HUES48 (cell line): ENCODE data around the gene MVD.
"Not testable (repeated sequence)": the region's sequence is repeated elsewhere in the genome, so short reads cannot be mapped to it uniquely, and the experiment has no call there.

ENCODE experiments used
- H3K27ac ChIP-seq: one replicate; pipeline ENCODE4 v1.7.0; 2013; ENCODE audit warnings: low read depth, low read length, inconsistent platforms
- H3K27me3 ChIP-seq: 2 replicates; pipeline ENCODE4 v1.6.1; 2013; ENCODE audit warnings: mild to moderate bottlenecking, low read length; ENCODE audit not compliant: control insufficient read depth, insufficient read depth
- H3K36me3 ChIP-seq: 2 replicates; pipeline ENCODE4 v1.6.1; 2013; ENCODE audit warnings: low read length; ENCODE audit not compliant: control insufficient read depth, insufficient read depth
- H3K4me1 ChIP-seq: 2 replicates; pipeline ENCODE4 v1.6.1; 2013; ENCODE audit warnings: mild to moderate bottlenecking, low read length; ENCODE audit not compliant: control insufficient read depth, insufficient read depth
- H3K4me3 ChIP-seq: 2 replicates; pipeline ENCODE4 v1.5.1; 2013; ENCODE audit warnings: mild to moderate bottlenecking, low read depth, low read length
- H3K9ac ChIP-seq: 2 replicates; pipeline ENCODE4 v1.6.1; 2013; ENCODE audit warnings: mild to moderate bottlenecking, low read depth, low read length, moderate library complexity
- H3K9me3 ChIP-seq: 2 replicates; pipeline ENCODE4 v1.6.1; 2013; ENCODE audit warnings: low read length; ENCODE audit not compliant: control insufficient read depth, insufficient read depth

MVD gene

GRCh38 chr16:88680554-88681083 lies 17.7 kb upstream of the MVD start:
- peaks cover 9% of the 10 kb centered on the region; the same call in 1 of the 2 replicates for H3K27me3 ChIP-seq
- H3K27ac ChIP-seq, result no peak overlapping the region

GRCh38 chr16:88678224-88678979 lies 15.5 kb upstream of the MVD start:
- no peak overlapping the region for H3K27ac ChIP-seq
- no peaks in the 10 kb centered on the region for H3K36me3 ChIP-seq
- no peaks in the 10 kb centered on the region for H3K27me3 ChIP-seq
- no peak overlapping the region for H3K9ac ChIP-seq
- H3K9me3 ChIP-seq, result no peaks in the 10 kb centered on the region
- H3K4me3 ChIP-seq, result no peak overlapping the region
- H3K4me1 ChIP-seq, result no peaks in the 10 kb centered on the region

More at GRCh38 chr16:88680554-88681083, 17.7 kb upstream of the MVD start:
- Histone ChIP-seq H3K36me3 (no peaks in the 10 kb centered on the region), H3K4me3 (no peak overlapping the region), H3K9me3 (no peaks in the 10 kb centered on the region), H3K9ac (no peak overlapping the region), H3K4me1 (peaks cover 10% of the 10 kb centered on the region)

DNA sequence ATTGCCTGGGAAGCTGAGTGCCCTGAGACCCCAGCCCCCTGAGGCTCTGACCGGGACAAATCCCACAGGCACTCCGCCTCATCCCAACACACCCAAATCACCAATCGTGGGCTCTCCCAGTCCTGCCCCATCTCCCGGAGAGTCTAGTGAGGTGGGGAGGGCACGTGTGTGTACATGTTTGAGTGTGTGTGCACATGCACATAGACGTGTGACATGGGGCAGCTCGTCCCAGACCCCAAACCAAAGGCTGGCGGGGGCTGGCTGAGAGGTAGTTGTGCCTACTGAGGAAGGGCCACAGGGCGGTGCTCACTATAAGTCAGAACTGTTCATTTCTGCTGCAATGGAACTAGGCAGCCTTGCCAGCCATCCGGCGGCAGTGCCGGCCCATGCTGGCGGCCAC lies 14.8 kb upstream of the MVD start:
- no peak overlapping the region for H3K4me3 ChIP-seq
- no peak overlapping the region for H3K9ac ChIP-seq
- H3K27ac ChIP-seq, result no peak overlapping the region
- H3K27me3 ChIP-seq, result no peaks in the 10 kb centered on the region
- no peaks in the 10 kb centered on the region for H3K4me1 ChIP-seq
- no peaks in the 10 kb centered on the region for H3K36me3 ChIP-seq
- no peaks in the 10 kb centered on the region for H3K9me3 ChIP-seq

GRCh38 chr16:88676502-88677242 lies 13.8 kb upstream of the MVD start:
- H3K27ac ChIP-seq, result no peak overlapping the region
- no peaks in the 10 kb centered on the region for H3K36me3 ChIP-seq
- no peaks in the 10 kb centered on the region for H3K27me3 ChIP-seq
- H3K4me3 ChIP-seq, result no peak overlapping the region
- no peaks in the 10 kb centered on the region for H3K9me3 ChIP-seq
- H3K4me1 ChIP-seq, result no peaks in the 10 kb centered on the region
- H3K9ac ChIP-seq, result no peak overlapping the region

DNA sequence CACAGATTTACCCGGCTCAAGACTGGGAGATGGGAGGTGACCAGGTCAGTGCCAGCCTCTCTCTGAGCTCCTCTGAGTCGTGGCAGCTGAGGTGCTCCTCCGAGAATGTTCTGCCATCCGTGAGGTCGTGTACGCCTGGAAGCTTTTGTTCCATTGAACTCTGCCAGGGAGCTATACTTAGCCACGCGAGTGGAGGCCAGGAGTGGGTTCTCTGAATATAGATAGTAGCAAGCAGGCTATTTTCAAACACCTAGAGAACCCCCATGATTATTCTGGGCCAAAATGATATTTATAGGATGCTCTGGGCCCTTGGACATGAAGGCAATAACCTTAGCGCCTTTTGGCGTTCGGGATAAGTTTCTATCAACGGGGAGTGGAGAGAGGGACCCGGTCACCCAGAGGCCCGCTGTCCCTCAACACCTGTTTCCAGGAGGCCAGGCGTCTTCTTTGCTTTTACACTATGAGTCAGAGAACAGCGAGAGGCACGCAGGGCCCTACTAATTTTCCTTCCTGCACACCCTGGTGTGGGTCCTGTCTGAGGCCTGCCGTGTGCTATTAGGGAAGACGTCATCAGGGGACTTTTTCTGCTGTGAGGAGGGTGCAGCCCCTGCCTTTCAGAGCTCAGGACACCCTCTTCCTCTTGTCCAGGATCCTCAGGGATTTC lies 11.0 kb upstream of the MVD start:
- H3K36me3 ChIP-seq, result no peaks in the 10 kb centered on the region
- no peak overlapping the region for H3K9ac ChIP-seq
- no peaks in the 10 kb centered on the region for H3K4me1 ChIP-seq
- H3K27me3 ChIP-seq, result no peaks in the 10 kb centered on the region
- H3K9me3 ChIP-seq, result no peaks in the 10 kb centered on the region
- H3K4me3 ChIP-seq, result no peak overlapping the region
- H3K27ac ChIP-seq, result no peak overlapping the region

DNA sequence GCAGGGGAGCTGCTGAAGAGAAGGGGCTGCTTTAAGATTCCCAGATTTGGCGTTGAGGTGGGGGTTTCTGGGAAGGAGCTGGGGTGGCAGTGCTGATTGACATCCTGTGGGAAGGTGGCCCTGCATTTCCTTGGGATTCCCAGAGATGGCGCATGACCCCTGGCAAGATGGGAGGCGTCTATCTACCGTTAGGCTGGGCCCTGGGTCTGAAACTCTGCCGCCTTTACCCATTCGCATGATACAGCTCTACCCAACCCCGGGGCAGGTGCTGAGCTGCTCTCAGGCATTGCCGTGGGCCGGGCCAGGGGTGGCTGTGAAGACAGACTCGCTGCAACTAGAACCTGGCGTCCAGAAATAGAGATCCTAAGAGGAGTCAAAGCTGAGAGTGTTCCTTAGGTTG lies 9.9 kb upstream of the MVD start:
- Histone ChIP-seq H3K9ac (no peak overlapping the region), H3K27ac (no peak overlapping the region), H3K9me3 (no peaks in the 10 kb centered on the region), H3K4me3 (no peak overlapping the region), H3K36me3 (no peaks in the 10 kb centered on the region), H3K27me3 (no peaks in the 10 kb centered on the region), H3K4me1 (no peaks in the 10 kb centered on the region)

GRCh38 chr16:88671806-88672205 lies 8.9 kb upstream of the MVD start:
- no peak overlapping the region for H3K9ac ChIP-seq
- H3K27me3 ChIP-seq, result no peaks in the 10 kb centered on the region
- no peaks in the 10 kb centered on the region for H3K36me3 ChIP-seq
- no peaks in the 10 kb centered on the region for H3K4me1 ChIP-seq
- H3K4me3 ChIP-seq, result no peak overlapping the region
- H3K9me3 ChIP-seq, result no peaks in the 10 kb centered on the region
- no peak overlapping the region for H3K27ac ChIP-seq

GRCh38 chr16:88669980-88670379 lies 7.1 kb upstream of the MVD start:
- 0 out of 2 replicates have a peak, but pooled peaks cover 6% of the 10 kb centered on the region for H3K36me3 ChIP-seq
- no peak overlapping the region for H3K27ac ChIP-seq
- H3K27me3 ChIP-seq, result no peaks in the 10 kb centered on the region
- H3K4me1 ChIP-seq, result no peaks in the 10 kb centered on the region
- H3K9ac ChIP-seq, result no peak overlapping the region
- no peaks in the 10 kb centered on the region for H3K9me3 ChIP-seq
- H3K4me3 ChIP-seq, result no peak overlapping the region

DNA sequence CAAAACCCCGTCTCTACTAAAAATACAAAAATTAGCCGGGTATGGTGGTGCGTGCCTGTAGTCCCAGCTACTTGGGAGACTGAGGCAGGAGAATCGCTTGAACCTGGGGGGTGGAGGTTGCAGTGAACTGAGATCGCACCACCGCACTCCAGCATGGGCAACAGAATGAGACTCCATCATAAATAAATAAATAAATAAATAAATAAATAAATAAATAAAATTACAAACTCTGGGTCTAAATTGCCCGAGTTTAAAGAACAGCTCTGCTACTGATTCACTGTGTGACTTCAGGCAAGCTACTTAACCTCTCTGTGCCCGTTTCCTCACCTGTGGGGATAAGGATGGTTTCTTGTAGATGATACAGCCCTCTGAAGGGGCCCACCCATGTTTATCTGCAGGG lies 6.6 kb upstream of the MVD start:
- not testable (repeated sequence) for H3K9me3 ChIP-seq, H3K27ac ChIP-seq, H3K27me3 ChIP-seq, H3K9ac ChIP-seq, H3K36me3 ChIP-seq, H3K4me1 ChIP-seq, H3K4me3 ChIP-seq

GRCh38 chr16:88667461-88667860 lies 4.6 kb upstream of the MVD start:
- Histone ChIP-seq H3K4me1 (no peaks in the 10 kb centered on the region), H3K27me3 (no peaks in the 10 kb centered on the region), H3K36me3 (0 out of 2 replicates have a peak, but pooled peaks cover 6% of the 10 kb centered on the region), H3K4me3 (no peak overlapping the region), H3K9ac (no peak overlapping the region), H3K27ac (peak overlapping the region; percentile 12), H3K9me3 (no peaks in the 10 kb centered on the region)

- Histone ChIP-seq H3K4me1 (peaks cover 4% of the 10 kb centered on the region; the same call in 1 of the 2 replicates), H3K27ac (no peak overlapping the region), H3K9me3 (no peaks in the 10 kb centered on the region), H3K4me3 (no peak overlapping the region), H3K36me3 (0 out of 2 replicates have a peak, but pooled peaks cover 6% of the 10 kb centered on the region), H3K9ac (no peak overlapping the region), H3K27me3 (no peaks in the 10 kb centered on the region)
These were observed 2.7 kb upstream of the MVD start for GRCh38 chr16:88665570-88665969.
